GM19438 (cell line): ENCODE results near the gene FANK1.
"Not testable (repeated sequence)": the region's sequence is repeated elsewhere in the genome, so short reads cannot be mapped to it uniquely, and the experiment has no call there.

Source experiments
- ATAC-seq: cut with Tn5 transposase; IDR thresholded peaks from one replicate; pipeline ENCODE4 v1.9.1; 2021; ENCODE audit warnings: low read depth; ENCODE audit not compliant: unreplicated experiment

FANK1 gene

DNA sequence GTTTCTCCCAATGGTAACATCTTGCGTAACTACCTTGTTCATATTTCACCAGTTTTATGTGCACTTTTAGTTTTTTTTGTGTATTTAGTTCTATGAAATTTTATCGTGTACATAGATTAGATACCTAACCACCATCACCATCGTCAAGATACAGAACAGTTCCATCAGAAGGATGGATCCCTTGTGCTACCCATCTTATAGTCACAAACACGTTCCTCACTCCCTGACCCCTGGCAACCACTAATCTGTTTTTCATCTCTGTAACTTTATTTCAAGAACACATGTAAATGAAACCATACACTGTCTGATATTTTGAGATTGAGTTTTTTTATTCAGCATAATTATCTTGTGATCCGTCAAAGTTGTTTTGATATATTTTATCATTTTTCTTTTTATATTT, 29.9 kb downstream of the FANK1 start:
- ATAC-seq, result no peak

DNA sequence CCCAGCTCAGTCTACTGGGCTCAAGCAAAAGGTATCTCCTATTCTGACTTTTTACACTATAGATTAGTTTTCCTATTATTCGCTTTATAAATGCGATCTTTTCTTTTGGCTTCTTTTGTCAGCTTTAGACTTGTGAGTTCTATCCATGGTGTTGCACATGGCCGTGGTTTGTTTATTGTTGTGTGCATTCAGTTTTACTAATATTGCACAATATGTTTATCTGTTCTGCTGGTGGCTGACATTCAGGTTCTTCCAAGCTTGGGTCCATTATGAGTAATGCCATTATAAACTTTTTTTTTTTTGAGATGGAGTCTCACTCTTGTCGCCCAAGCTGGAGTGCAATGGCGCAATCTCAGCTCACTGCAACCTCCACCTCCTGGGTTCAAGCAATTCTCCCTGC, 30.9 kb downstream of the FANK1 start:
- ATAC-seq, result not testable (repeated sequence)

DNA sequence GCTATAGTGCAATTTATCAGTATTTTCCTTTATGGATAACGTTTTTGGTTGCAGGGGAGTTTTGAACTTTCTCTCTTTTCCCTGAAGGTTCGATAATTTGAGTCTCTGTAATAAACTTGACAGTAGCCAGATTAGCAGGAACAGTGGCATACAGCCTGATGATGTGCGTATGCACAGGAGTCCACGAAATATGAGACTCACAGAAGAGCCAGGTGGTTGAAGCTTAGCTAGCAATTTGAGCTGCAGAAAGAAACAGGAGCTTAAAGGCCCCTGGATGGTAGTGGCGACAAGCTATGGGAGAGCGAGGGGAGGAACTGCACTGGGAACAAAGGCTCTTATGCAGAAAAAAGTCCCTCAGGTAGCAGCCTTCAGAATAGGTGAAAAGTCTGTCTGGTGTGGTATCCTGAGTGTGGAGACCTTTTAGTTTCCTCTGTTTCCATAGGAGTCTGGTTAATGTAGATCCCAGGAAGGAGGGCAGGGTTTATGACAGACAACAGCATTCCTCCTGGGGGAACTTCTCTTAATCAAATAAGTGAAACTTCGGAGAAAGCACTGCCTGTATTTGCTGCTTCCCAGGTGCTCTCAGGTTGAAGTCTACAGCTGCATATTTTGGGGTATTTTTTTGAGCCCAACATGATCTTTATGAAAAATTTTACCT, 32.7 kb downstream of the FANK1 start:
- no peak for ATAC-seq

DNA sequence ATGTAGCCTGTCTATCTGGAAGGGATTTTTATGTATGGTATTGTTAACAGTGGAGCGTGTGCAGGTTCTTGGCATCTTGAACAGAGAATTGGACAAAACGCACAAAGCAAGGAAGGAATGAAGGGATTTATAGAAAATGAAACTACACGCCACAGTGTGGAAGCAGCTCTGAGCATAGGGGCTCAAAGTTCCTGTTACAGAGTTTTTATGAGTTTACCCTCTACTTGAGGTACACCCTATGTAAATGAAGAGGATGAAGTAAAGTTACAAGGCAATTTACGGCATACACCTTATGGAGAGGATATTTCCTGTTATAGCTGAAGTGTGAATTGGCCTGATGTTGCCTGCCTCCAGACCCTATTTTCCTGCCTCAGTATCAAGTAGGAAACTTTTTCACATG, 33.3 kb downstream of the FANK1 start:
- no peak for ATAC-seq

DNA sequence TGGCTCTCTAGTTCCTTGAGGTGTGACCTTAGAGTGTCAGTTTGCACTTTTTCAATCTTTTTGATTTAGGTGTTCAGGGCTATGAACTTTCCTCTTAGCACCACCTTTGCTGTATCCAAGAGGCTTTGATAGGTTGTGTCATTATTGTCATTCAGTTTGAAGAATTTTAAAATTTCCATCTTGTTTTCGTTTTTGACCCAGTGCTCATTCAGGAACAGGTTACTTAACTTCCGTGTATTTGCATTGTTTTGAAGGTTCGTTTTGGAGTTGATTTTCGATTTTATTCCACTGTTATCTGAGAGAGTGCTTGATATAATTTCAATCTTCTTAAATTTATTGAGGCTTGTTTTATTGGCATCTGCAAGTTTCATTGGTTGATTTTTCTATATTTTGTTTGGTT, 37.3 kb downstream of the FANK1 start:
- ATAC-seq, result no peak

DNA sequence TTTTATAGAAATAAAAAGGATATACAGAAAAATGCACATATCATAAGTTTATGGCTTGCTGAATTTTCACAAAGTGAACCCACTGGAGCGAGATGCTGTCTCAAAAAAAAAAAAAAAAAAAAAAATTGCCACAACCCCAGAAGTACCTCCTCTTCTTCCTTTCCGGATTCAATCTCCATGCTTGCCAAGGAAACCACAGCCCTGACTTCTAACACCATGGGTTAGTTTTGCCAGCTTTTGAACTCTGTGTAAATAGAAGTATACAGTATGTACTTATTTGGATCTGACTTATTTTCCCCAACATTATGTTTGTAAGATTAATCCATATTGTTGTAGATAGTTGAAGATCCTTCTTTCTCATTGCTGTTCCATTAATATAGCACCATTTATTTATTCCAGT, 40.0 kb downstream of the FANK1 start:
- ATAC-seq, result no peak

DNA sequence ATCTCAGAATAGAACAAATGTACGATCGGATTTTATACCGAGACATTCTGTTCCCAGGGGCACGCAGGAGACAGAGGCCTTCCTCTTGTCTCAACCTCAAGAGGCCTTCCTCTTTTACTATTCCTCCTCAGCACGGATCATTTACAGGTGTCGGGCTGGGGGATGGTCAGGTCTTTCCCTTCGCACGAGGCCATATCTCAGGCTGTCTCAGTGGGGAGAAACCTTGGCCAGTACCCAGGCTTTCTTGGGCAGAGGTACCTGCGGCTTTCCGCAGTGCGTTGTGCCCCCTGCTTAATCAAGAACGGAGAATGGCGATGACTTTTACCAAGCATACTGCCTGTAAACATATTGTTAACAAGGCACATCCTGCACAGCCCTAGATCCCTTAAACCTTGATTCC, 44.2 kb downstream of the FANK1 start:
- no peak for ATAC-seq

DNA sequence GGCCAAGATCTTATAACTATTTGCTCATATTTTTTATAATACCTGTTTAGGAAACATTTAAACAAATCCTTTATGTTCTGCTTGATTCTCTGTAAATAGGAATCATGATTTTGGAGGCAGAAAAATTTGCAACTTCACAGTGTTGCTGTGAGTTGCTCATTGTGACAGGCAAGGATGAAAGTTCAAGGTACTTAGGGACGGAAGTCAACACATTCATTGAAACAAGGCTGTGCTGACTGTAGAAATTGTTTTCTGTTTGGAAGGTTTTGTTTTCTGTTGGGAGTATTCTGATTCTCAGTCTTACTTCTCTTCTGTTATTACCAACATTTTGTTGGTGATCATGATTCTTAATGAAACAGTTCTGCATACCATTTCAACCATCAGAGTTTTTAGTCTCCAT, 54.9 kb downstream of the FANK1 start:
- no peak for ATAC-seq

DNA sequence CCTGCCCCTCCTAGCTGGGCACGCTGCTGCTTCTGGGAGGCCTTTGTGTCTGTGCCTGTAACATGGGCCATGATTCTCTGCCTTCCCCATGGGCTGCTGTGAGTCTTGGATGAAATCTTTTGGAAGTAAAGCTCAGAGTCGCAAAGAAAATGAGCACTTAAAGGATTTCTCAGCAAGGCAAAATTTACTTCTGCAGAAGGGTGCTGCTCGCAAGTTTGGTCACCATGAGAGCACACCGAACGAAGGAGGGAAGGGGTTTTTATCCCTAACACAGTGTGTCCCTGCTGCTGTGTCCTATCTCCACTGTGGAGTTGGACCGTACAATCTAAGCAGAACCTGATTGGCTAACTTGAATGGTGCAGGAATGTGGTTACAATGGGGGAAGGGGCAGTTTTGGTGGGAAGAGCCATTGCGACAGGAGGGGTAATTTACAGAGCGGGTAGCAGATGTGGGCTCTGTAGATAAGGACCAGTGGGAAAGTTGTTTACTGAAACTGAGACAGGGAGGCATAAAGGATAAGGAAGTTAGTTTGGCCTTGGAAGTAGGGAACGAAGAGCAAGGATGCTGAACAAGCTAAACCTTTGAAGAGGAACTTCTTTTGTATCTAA, 57.5 kb downstream of the FANK1 start:
- no peak for ATAC-seq

DNA sequence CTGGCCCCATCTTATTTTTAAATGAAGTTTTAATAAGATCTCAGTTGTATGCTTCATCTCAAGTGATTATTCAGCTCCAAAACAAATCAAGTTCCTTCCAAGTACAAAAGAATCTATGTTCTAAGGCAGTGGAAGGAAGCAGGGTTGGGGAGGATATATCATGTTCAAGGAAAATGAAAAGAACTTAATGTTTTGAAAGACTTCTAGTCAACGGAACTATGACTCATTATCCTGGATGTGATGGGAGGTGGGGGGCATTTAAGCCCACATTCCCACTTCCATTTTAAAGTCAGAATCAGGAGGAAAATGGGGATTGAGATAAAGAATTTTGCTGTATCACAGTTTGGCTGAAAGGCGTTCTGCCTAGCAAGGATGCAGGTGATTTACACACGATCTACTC, 59.4 kb downstream of the FANK1 start:
- no peak for ATAC-seq

DNA sequence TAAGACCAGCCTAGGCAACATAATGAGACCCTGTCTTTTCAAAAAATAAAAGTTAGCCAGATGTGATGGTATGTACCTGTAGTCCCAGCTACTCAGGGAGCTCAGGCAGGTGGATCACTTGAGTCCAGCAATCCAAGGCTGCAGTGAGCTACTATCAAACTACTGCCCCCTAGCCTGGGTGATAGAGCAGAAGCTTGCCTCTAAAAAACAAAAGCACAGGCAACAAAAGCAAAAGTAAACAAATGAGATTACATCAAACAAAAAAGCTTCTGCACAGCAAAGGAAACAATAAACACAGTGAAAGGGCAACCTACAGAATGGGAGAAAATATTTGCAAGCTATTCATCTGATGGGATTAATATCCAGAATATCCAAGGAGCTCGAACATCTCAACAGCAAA, 65.4 kb downstream of the FANK1 start:
- no peak for ATAC-seq

DNA sequence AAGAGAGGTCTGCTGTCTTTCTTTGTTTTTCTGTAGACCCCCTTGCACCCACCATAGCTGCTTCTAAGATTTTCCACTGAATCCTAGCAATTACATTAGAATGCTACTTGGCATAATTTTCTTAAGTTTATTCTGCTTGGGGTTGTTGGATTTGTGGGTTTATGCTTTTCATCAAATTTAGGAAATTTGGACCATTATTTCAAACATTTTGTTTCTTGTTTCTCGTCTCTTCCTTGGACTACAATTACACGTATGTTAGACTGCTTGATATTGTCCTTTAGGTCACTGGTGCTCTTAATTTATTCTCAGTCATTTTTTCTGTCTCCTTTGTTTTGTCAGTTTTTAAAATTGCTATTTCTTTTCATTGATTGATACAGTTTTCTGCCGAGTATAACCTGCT, 65.8 kb downstream of the FANK1 start:
- no peak for ATAC-seq

DNA sequence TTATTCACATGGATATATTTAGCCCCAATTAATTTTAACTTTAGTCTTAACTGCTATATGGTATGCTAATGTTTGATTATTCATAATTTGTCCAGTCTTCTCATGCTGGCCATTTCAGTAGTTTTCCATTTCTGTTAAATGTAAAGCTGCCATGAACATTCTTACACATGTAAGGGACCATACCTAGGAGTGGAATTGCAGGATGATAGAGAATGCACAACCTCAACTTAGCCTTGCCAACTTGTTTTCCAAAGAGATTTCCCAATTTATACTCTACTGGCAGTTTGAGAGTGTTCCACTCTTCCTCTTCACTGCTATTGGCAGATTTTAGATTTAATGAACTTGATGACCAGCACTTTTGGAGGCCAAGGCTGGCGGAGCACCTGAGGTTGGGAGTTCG, 68.2 kb downstream of the FANK1 start:
- no peak for ATAC-seq

DNA sequence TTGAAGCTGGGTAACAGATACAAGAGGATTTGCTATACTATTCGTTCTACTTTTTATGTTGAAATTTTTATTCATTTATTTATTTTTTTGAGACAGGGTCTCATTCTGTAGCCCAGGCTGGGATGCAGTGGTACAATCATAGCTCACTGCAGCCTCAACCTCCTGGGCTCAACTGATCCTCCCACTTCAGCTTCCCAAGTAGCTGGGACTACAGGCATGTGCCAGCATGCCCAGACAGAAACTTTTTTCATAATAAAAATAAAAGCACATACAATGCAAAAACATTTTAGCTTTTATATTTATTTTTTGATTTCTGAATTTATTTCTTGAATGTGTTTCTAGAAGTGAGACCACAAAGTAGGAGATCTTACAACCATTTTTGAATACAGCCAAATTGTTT, 71.2 kb downstream of the FANK1 start:
- ATAC-seq, result no peak

DNA sequence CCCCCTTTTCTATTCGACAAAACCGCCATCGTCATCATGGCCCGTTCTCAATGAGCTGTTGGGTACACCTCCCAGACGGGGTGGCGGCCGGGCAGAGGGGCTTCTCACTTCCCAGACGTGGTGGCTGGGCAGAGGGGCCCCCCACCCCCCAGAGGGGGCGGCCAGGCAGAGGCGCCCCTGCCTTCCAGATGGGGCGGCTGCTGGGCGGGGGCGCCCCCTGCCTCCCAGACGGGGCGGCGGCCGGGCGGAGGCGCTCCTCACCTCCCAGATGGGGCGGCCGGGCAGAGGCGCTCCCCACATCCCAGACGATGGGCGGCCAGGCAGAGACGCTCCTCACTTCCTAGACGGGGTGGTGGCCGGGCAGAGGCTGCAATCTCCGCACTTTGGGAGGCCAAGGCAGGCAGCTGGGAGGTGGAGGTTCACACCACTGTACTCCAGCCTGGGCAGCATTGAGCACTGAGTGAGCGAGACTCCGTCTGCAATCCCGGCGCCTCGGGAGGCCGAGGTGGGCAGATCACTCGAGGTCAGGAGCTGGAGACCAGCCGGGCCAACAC, 73.8 kb downstream of the FANK1 start:
- not testable (repeated sequence) for ATAC-seq

DNA sequence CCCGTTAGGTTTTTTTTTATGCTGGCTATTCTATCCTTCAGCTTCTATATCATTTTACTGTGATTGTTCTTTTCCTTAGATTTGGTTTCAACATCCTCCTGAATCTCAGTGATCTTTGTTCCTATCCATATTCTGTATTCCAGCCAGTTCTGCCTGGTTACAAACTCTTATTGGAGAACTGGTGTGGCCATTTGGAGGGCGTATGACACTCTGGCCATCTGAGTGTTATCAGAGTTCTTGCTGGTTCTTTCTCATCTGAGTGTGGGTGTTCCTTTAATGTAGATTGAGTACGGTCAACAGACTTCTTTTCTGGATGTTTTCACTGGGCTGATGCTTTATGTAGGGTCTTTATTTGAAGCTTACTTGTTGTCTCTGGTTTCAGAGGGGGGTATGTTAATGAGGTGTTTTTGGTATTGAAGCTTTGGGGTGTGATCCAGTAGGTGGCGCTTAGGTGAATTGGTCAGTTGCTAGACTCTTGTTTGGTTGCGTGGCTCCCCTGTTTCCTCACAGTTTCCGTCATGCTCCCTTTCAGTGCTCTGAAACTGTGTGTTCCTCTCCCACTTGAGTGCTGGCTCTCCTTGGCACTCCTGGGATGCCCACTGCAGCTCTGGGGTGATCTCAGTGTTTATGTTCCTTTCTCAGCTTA, 80.7 kb downstream of the FANK1 start:
- no peak for ATAC-seq

DNA sequence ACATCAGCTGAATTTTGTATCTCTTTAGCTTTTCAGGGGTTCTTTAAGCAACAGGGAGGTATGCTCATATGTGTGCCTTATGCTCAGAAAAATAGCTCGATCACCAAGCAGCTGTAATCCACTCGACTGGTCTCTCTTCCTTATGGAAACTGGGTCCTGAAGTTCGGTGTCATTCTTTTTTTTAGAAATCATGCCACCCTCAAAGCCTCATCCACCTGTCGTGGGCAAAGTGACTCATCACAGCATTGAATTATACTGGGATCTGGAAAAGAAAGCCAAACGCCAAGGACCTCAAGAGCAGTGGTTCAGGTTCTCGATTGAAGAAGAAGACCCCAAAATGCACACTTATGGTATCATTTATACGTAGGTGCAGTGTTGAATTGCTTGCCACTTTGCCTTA, 83.6 kb downstream of the FANK1 start:
- ATAC-seq, result no peak

DNA sequence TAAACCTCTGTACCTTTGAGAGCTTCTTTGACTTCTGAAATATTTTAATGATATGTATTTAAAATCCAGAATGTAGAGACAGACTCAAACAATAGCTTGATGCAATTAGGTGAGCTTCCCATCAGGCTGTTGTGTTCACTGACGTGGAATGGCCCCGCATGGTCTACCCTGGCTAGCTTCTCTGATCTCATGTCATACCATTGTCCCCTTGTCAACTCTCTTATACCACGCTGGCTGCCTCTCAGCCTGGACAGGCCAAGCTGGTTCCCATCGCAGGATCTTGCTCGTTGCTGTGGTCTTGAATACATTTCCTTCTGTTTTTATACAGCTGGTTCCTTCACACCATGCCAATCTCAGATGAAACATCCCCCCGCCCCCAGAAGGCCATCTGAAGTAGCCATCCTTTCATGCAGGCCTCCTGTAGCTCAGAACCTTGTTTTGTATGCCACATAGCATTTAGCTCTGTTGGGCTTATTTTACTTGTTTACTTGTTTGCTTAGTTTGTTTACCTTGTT, 84.2 kb downstream of the FANK1 start:
- no peak for ATAC-seq

DNA sequence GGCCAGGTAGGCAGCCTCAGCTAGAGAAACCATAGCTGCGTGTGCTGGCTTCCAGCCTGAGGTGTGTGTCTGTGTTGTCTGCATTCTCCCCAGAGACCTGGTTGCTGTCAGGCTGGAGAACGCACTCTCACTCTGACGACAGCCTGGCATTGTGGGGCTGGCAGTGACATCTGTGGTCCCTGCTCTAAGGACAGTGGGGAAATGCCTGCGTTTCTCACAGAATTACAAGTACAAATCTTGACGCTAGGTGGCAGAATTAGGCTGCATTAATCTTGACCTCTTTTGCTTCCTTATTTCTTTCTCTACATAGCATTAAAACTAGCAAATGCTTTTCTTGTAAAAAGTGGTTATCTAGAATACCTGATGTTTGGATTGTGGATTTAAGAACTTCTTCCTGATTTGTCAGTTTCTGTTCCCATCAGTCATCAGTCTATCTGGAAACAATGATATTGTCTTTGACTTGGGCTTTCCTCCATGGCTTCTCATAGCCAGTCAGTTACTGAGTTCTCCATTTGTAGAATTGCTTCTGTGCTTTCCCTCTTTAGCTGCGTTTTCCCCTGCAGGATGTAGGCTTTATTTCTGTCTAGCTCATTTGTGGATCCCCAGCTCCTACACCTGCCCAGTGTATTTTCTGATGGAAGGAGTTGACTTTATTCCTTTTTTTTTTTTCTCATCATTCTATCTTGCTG, 86.0 kb downstream of the FANK1 start:
- peak; percentile 74 for ATAC-seq

DNA sequence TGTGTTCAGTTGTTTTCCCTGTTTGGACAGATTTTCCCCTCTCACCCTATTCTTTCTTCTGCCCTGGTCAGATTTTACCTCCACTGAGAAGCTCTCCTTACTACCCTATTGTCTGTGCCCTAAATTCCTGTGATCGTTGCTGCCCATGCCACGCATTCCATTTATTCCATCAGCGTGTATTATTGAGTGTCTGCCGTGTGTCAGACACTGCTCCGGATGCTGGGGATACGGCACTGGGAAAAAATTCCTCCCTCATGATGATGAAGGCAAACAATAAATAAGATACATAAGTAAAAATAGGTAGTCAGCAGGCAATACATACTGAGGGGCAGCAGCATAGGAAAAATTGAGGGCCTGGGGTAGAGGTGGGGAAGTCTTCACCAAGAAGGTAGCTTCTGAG, 86.8 kb downstream of the FANK1 start:
- ATAC-seq, result no peak

DNA sequence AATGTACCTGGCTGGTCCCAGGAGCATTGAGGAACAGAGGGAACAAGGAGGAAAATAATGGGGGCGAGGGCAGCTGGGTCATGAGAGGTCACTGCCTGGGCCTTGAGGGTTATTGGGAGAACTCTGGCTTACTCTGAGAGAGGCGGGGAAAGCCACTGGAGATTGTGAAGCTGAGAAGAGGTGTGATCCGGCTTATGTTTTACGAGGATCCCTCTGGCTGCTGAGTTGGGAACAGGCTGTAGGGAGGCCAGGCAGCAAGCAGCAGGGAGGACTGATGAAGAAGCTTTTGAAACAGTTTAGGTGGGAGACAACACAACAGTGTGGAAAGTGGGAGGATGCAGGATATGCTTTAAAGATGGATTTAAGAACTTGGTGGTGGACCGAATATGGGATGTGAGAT, 87.3 kb downstream of the FANK1 start:
- no peak for ATAC-seq
